ENCODE data around the gene SON. TPM values are rescaled to one million over a fixed set of nuclear protein-coding genes. Genes with fewer than 3 reads are reported as not detected.

Gene SON
- total RNA-seq, 2 experiments from 2014 or later, result 243 to 352 TPM

- no peaks in the 10 kb centered on the region for H4K20me1 ChIP-seq (ENCODE audit: insufficient read depth, low read length)
- ChIA-PET CTCF (ENCODE audit: unreplicated experiment) (interaction anchor here (0.6 kb wide), 2 partner anchors 17 to 351 kb away, joined by 3 read pairs; no protein-coding TSS in a partner anchor), POLR2A (interaction anchor here (0.6 to 1.7 kb wide), 9 partner anchors 14 to 144 kb away, joined by 3 to 8 read pairs (median 4); partner anchors contain the start of genes DNAJC28 and TMEM50B)
- H3K27ac ChIP-seq (ENCODE audit: low read depth, low read length, poor library complexity, severe bottlenecking), result peak within 1 kb of the TSS; percentile 37
- BruUV-seq (replicated peaks), result TSS peak; percentile 57
- no peaks in the 10 kb centered on the region for H3K9me2 ChIP-seq (ENCODE audit: insufficient read depth, low read length)
- peaks cover 29% of the 10 kb centered on the region for H3K79me2 ChIP-seq (ENCODE audit: insufficient read depth, low read depth, low read length)
- peak; percentile 90 for DNase-seq (ENCODE audit: low spot score)
- peak within 1 kb of the TSS; percentile 95 for H2AFZ ChIP-seq (ENCODE audit: low read length)
- TF ChIP-seq EZH2phosphoT487 (IDR thresholded peaks at IDR 0.05; ENCODE audit: borderline replicate concordance, low read depth, low read length), result no peak
- TF ChIP-seq CTCF (conservative IDR thresholded peaks at IDR 0.05; ENCODE audit: low read length), result 0 out of 2 replicates have a peak, but pooled peaks have one; percentile 14
- H3K4me3 ChIP-seq (ENCODE audit: low read depth, low read length, poor library complexity, severe bottlenecking), result peak within 1 kb of the TSS; percentile 83
- intact Hi-C loops (cut with micrococcal nuclease; ENCODE audit: unreplicated experiment), result loop anchor here (2.0 kb wide), 1 partner anchor 46 kb away; the partner anchor contains the start of genes GART and SON
- H3K36me3 ChIP-seq (ENCODE audit: insufficient read depth, low read length), result peaks cover 30% of the 10 kb centered on the region
- H3K4me1 ChIP-seq (ENCODE audit: insufficient read depth, low read length, poor library complexity, severe bottlenecking), result peaks cover 8% of the 10 kb centered on the region
- peak within 1 kb of the TSS; percentile 88 for H3K4me2 ChIP-seq (ENCODE audit: low read length)
- H3K9me3 ChIP-seq (ENCODE audit: low read length), result no peaks in the 10 kb centered on the region
Observed at GRCh38 chr21:33588485-33589335, 45.9 kb downstream of the SON start, which contains the start of gene DONSON. DONSON (minus strand) TSS chr21:33588684; CDS start chr21:33588641, 43 bp downstream.

- H3K36me3 ChIP-seq (ENCODE audit: insufficient read depth, low read length), result peaks cover 31% of the 10 kb centered on the region
- H3K79me2 ChIP-seq (ENCODE audit: insufficient read depth, low read depth, low read length), result no peaks in the 10 kb centered on the region
- TF ChIP-seq EZH2phosphoT487 (IDR thresholded peaks at IDR 0.05; ENCODE audit: borderline replicate concordance, low read depth, low read length), result no peak
- TF ChIP-seq CTCF (conservative IDR thresholded peaks at IDR 0.05; ENCODE audit: low read length), result no peak
- ChIA-PET POLR2A (no interaction called here), CTCF (ENCODE audit: unreplicated experiment) (no interaction called here)
- no peaks in the 10 kb centered on the region for H3K9me2 ChIP-seq (ENCODE audit: insufficient read depth, low read length)
- no peaks in the 10 kb centered on the region for H4K20me1 ChIP-seq (ENCODE audit: insufficient read depth, low read length)
- no peak overlapping the region for H3K4me2 ChIP-seq (ENCODE audit: low read length)
- H2AFZ ChIP-seq (ENCODE audit: low read length), result no peak overlapping the region
- no TSS peak for BruUV-seq (replicated peaks)
- H3K9me3 ChIP-seq (ENCODE audit: low read length), result no peaks in the 10 kb centered on the region
- no peak overlapping the region for H3K27ac ChIP-seq (ENCODE audit: low read depth, low read length, poor library complexity, severe bottlenecking)
- H3K4me1 ChIP-seq (ENCODE audit: insufficient read depth, low read length, poor library complexity, severe bottlenecking), result no peaks in the 10 kb centered on the region
- intact Hi-C loops (cut with micrococcal nuclease; ENCODE audit: unreplicated experiment), result no loop called here
- no peak overlapping the region for H3K4me3 ChIP-seq (ENCODE audit: low read depth, low read length, poor library complexity, severe bottlenecking)
- no peak for DNase-seq (ENCODE audit: low spot score)
Observed at GRCh38 chr21:33598051-33598450, 55.2 kb downstream of the SON start.
